GM12872 (cell line): ENCODE results near the gene HS6ST1.

Experiments
- TF ChIP-seq, protein P1 (sequence below): IDR thresholded peaks from 3 replicates; pipeline ENCODE4 v1.5.1; 2011; ENCODE audit warnings: low read depth, mild to moderate bottlenecking, low read length, moderate library complexity; ENCODE audit not compliant: insufficient read depth

HS6ST1 gene

DNA sequence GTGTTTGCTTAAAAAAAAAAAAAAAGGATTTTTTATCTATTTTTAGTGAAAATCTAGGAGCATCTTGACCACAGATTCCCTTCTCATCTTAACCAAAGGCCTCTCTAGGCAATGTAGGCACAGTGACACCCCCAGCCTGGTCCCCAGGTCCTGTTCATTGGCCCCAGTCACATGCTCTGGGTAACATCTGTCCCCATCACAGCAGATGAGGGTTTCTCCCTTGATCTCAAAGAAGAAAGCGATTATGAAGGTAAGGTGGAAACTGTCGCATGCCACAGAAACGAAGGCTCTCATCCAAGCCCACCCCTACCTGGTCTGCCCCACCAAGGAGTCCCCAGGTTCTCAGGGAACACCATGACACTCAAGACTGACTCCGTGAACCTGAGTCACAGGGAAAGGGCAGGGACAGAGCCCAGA, 4.7 kb downstream of the HS6ST1 start:
- TF ChIP-seq, protein P1, sequence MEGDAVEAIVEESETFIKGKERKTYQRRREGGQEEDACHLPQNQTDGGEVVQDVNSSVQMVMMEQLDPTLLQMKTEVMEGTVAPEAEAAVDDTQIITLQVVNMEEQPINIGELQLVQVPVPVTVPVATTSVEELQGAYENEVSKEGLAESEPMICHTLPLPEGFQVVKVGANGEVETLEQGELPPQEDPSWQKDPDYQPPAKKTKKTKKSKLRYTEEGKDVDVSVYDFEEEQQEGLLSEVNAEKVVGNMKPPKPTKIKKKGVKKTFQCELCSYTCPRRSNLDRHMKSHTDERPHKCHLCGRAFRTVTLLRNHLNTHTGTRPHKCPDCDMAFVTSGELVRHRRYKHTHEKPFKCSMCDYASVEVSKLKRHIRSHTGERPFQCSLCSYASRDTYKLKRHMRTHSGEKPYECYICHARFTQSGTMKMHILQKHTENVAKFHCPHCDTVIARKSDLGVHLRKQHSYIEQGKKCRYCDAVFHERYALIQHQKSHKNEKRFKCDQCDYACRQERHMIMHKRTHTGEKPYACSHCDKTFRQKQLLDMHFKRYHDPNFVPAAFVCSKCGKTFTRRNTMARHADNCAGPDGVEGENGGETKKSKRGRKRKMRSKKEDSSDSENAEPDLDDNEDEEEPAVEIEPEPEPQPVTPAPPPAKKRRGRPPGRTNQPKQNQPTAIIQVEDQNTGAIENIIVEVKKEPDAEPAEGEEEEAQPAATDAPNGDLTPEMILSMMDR: no peak

DNA sequence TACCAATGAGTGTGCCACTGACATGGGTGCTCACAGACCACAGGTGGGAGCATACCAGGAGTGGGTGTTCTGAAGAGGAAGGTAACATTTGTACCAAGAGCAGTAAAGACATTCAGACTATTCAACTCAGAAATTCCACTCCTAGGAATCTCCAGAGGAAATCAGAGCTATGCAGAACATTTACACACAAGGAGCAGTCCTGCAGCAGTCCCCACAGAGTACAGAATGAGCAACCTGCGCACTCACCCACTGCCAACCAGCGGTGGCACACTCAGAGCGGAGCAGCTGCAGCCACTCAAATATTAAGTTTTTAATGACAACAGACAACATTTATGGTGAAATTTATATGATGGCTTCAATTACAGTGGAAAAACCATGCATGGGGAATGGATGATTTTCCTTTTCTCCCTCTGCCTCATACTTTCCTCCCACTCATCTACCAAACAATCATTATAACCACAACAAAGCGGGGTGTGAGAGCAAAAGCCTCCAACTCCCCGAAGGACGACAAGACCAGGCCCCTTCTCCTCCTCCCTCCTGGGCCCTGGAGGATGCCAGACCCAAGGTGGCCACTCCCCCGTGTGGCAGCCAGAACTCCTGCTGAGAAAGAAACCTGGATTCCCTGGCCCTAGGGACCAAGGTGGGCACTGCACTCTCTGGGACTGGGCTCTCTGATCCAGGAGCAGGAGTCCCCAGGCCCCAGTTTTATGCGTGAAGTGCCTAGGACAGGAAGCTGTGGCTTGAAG, 5.4 kb downstream of the HS6ST1 start:
- TF ChIP-seq, protein P1: 0 out of 3 replicates have a peak, but pooled peaks have one; percentile 24

DNA sequence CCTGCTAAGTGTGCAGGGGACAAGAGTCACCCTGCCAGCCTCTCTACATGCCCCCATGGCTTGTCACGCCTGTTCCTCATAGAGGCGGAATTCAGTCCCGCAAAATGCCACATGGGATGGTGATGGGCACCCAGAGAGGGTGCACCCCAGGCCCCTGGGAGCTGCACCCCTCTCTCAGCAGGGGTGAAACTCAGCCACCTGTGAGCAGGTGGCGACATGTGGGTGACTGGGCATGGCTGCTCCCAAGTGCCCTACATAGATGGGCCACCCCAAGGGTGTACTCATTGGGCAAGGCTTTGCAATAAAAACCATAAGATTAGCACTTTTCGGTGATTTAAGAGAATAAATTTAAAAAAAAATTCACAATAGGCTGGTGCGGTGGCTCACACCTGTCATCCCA, 6.3 kb downstream of the HS6ST1 start:
- TF ChIP-seq, protein P1: no peak

DNA sequence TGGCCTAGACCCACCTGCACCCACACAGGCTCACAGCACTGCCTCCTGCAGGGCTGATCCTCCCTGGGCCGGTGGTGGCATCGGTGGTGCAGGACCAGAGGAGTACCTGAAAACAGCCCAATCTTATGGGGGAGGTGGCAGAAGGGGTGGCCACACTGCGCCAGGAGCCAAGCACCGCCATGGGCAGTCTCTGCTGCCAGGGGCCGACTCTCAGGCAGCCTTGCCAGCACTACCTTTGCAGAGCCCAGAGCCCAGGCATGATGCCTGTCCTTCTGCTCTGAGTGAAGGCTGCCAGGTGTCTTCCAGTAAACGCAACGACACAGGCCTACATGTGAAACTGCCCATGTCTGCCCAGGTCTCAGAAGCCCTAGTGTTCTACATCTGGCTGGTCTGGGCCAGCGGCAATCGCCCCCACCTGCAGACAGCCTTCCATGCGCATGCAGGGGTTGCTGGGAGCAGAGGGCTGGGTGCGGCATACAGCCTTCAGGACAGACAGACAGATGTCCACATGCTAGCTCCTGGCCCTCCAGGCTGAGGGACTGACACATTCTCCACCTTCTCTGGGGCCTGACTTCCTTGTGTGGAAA, 6.8 kb downstream of the HS6ST1 start:
- TF ChIP-seq, protein P1: no peak

DNA sequence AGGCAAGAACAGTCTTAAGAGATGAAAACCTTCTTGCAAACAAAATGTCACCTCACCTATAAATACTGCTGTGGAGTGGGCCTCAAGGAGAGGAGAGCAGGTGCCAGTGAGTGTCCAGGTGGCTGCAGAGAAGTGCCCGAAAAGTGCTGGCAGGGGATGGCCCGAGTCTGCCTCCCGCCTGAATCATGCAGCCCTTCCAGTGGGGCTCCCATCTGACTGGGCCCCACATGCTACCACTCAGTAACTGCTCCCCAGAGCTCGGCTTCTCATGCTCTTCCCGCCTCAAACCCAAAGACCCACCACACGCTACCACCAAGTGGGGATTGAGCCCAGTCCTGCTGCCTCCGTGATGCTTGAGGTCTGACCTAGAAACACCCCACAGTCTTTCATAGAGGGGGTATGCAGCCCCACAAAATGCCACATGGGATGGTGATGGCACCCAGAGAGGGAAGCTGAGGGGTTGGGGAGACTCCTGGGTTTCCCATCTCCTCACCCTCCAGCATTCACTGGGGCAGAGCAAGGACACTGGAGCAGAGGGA, 7.4 kb downstream of the HS6ST1 start:
- TF ChIP-seq, protein P1: no peak

DNA sequence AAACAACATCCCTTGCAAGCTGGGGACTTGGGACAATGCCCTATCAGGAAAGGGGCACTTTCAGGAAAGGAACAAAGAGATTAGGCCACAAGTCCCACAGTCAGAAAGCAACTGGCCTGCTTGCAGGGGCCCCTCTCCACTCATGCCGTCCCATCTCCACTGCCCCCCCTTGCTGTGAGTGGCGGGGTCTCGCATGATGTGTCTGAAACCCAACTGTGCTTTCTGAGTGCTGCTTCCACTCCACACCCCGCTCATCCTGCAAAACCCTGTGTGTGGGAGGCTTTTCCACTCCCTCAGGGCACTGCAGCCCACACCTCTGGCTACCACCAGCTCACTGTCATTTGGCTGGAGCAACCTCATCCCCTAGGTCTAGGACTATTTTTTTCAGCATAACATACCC, 7.9 kb downstream of the HS6ST1 start:
- TF ChIP-seq, protein P1: no peak

DNA sequence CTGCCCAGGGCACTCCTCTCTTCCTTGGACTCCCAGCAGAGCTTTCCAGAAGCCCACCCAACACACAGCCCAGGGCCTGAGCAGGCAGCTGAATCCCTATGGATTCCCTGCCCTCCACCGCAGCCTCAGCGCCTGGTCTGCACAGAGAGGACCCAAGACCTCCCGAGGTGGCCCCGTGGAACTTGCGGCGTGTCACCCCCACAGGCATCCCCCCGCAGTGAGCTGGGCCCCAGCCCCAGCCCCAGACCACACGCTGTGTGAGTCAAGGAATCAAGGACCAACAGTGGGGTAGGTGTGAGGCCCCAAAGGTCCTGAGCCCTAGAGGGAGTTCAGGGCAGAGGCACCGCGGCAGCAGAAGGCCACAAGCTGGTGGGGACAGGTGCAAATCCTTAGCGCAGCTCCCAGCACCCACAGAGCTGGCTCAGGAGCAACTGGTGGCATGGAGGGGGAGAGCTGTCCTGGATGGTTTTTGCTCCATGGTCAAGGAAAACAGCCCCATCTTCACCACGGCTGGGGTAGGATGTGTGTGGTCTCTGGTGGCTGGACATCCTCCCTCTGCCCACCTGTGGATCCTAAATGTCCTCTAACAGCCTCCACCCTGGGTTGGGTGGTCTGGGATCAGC, 8.5 kb downstream of the HS6ST1 start:
- TF ChIP-seq, protein P1: no peak
